MCF 10A (cell line): Measurements from ENCODE around the gene CCR6. TPM values are rescaled to one million over a fixed set of nuclear protein-coding genes. Genes with fewer than 3 reads are reported as not detected.

ENCODE experiments used
- BruUV-seq: library from RNA; stranded (reverse); fragments of 400-500 nt; replicated peaks from 2 replicates; lab custom pipeline; 2021; lab: Mats Ljungman, UMichigan
- CTCF ChIA-PET: fragments of 300-600 bp; sonication (Branson Sonifier 250); formaldehyde crosslinking; extraction: SDS; loops from one replicate; lab custom pipeline; 2021; ENCODE audit warnings: antibody characterized with exemption, inconsistent platforms; lab: Yijun Ruan, JAX
- POLR2A ChIA-PET: fragments of 300-600, 350-650 bp; sonication (Branson Sonifier 250); formaldehyde crosslinking; extraction: SDS; loops from one replicate; lab custom pipeline; 2020; ENCODE audit warnings: antibody characterized with exemption, inconsistent platforms; lab: Yijun Ruan, JAX
- DNase-seq: peaks from one replicate; pipeline ENCODE4 v3.0.0-alpha.2; 2018; ENCODE audit not compliant: unreplicated experiment
- H3K27ac Mint-ChIP-seq: one replicate; pipeline ENCODE4 v1.8.0; 2022; ENCODE audit warnings: mild to moderate bottlenecking, low read depth, mixed read lengths; ENCODE audit not compliant: unreplicated experiment
- H3K27me3 Mint-ChIP-seq: one replicate; pipeline ENCODE4 v1.8.0; 2022; ENCODE audit warnings: mixed read lengths; ENCODE audit not compliant: insufficient read depth, unreplicated experiment
- H3K36me3 Mint-ChIP-seq: one replicate; pipeline ENCODE4 v1.8.0; 2022; ENCODE audit warnings: mild to moderate bottlenecking, moderate library complexity, mixed read lengths; ENCODE audit not compliant: insufficient read depth, unreplicated experiment
- H3K4me1 Mint-ChIP-seq: one replicate; pipeline ENCODE4 v1.8.0; 2022; ENCODE audit warnings: mixed read lengths; ENCODE audit not compliant: insufficient read depth, unreplicated experiment
- H3K4me3 Mint-ChIP-seq: one replicate; pipeline ENCODE4 v1.8.0; 2022; ENCODE audit warnings: mild to moderate bottlenecking, moderate library complexity, mixed read lengths; ENCODE audit not compliant: unreplicated experiment
- H3K9me3 Mint-ChIP-seq: one replicate; pipeline ENCODE4 v1.8.0; 2022; ENCODE audit warnings: mixed read lengths; ENCODE audit not compliant: unreplicated experiment
- CTCF ChIP-seq: fragments of 200-600 bp; IDR thresholded peaks from one replicate; pipeline ENCODE4 v1.8.0; 2022; ENCODE audit warnings: antibody characterized with exemption, mild to moderate bottlenecking; ENCODE audit not compliant: unreplicated experiment
- intact Hi-C: fragments of 100-400 bp; cut with micrococcal nuclease; formaldehyde crosslinking; loops from 2 replicates; pipeline ENCODE4 v1.14.1; 2022
- total RNA-seq: library from RNA; stranded (reverse); gene quantifications from 2 replicates; pipeline ENCODE4 v1.2.3, GENCODE V29; 2022

The CCR6 gene
- total RNA-seq, 1 experiment from 2014 or later, result not detected

- Mint-ChIP-seq H3K4me1 (no peaks in the 10 kb centered on the region), H3K27me3 (peaks cover 17% of the 10 kb centered on the region), H3K4me3 (no peak overlapping the region), H3K9me3 (no peaks in the 10 kb centered on the region), H3K36me3 (no peaks in the 10 kb centered on the region), H3K27ac (no peak overlapping the region)
- intact Hi-C loops, result no loop called here
- POLR2A ChIA-PET, result no interaction called here
- no peak for DNase-seq
- no TSS peak for BruUV-seq
- CTCF ChIA-PET, result no interaction called here
- TF ChIP-seq CTCF, result no peak
These were observed 8.1 kb downstream of the CCR6 start for GRCh38 chr6:167130712-167131684.

GRCh38 chr6:167134448-167135328, 11.8 kb downstream of the CCR6 start:
- BruUV-seq, result no TSS peak
- no peaks in the 10 kb centered on the region for H3K9me3 Mint-ChIP-seq
- POLR2A ChIA-PET, result no interaction called here
- H3K36me3 Mint-ChIP-seq, result no peaks in the 10 kb centered on the region
- TF ChIP-seq CTCF, result no peak
- intact Hi-C loops, result no loop called here
- no peaks in the 10 kb centered on the region for H3K4me1 Mint-ChIP-seq
- H3K4me3 Mint-ChIP-seq, result no peak overlapping the region
- H3K27me3 Mint-ChIP-seq, result peaks cover 43% of the 10 kb centered on the region
- DNase-seq, result no peak
- CTCF ChIA-PET, result no interaction called here
- H3K27ac Mint-ChIP-seq, result no peak overlapping the region

GRCh38 chr6:167136376-167136775, 13.5 kb downstream of the CCR6 start:
- ChIA-PET POLR2A (interaction anchor here (0.7 kb wide), 1 partner anchor 13 kb away, joined by 4 read pairs; no protein-coding TSS in a partner anchor), CTCF (interaction anchor here (1.7 kb wide), 1 partner anchor 13 kb away, joined by 8 read pairs; the partner anchor contains the start of gene CCR6)
- TF ChIP-seq CTCF, result no peak
- H3K4me1 Mint-ChIP-seq, result no peaks in the 10 kb centered on the region
- no peak overlapping the region for H3K27ac Mint-ChIP-seq
- DNase-seq, result peak; percentile 10
- no peaks in the 10 kb centered on the region for H3K36me3 Mint-ChIP-seq
- intact Hi-C loops, result no loop called here
- no peak overlapping the region for H3K4me3 Mint-ChIP-seq
- no peaks in the 10 kb centered on the region for H3K9me3 Mint-ChIP-seq
- peaks cover 50% of the 10 kb centered on the region for H3K27me3 Mint-ChIP-seq
- no TSS peak for BruUV-seq
